PFSK-1 (cell line): ENCODE data around the gene SLC5A10.

ENCODE experiments used
- POLR2AphosphoS5 ChIP-seq: IDR thresholded peaks from 2 replicates; pipeline ENCODE4 v1.6.1; 2012; ENCODE audit warnings: low read depth, mild to moderate bottlenecking, control low read depth, low read length, moderate library complexity
- SIN3A ChIP-seq: IDR thresholded peaks from 2 replicates; pipeline ENCODE4 v1.6.1; 2012; ENCODE audit warnings: mild to moderate bottlenecking, low read length, moderate library complexity, borderline replicate concordance; ENCODE audit not compliant: insufficient read depth

DNA sequence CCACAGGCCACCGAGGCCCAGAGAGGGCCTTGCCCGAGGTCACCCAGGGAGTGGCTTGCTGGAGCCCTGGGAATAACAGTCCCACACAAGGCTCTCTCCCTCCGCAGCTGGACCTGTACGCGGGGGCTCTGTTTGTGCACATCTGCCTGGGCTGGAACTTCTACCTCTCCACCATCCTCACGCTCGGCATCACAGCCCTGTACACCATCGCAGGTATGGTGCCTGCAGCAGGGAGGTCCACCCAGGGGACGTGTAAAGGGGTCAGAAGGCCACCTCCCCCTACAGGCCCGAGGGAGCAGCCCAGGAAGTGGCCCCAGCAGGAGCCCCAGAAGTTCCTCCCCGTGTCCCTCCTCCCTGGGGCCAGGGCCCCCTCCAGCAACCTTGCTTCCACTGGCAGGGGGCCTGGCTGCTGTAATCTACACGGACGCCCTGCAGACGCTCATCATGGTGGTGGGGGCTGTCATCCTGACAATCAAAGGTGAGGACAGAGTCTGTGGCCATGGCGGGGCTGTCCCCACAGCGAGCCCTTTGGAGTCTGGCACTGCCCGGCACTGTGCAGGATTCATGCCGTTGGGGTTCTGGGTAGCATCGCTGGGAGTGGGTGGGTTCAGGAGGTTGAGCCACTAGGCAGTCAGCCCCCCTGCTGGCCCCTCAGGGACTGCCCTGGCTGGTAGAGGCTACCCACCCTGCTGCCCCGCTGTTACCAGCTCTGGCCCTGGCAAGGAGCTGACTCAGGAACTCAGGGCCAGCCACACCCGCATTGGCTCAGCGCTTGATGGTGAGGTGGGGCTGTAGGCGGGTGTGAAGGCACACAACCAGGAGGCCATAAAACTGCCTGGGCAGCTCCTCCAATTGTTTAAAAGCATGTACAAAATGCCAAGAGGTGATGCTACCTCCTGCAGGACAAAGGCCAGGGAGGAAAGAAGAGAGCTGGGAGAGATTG is 17.3 kb downstream of the SLC5A10 start:
- TF ChIP-seq POLR2AphosphoS5 (no peak), SIN3A (no peak)
